Endometrium (tissue), 2 donors: ENCODE measurements around the gene SNX33.
"Not testable (repeated sequence)": the region's sequence is repeated elsewhere in the genome, so short reads cannot be mapped to it uniquely, and the experiment has no call there.

ENCODE experiments used
- FAIRE-seq: peaks from 2 replicates; lab custom pipeline; 2012; peaks lifted over from hg19 to GRCh38; lab: Jason Lieb, UNC
- donor health status: control.
- donor health status: control.

SNX33 gene

DNA sequence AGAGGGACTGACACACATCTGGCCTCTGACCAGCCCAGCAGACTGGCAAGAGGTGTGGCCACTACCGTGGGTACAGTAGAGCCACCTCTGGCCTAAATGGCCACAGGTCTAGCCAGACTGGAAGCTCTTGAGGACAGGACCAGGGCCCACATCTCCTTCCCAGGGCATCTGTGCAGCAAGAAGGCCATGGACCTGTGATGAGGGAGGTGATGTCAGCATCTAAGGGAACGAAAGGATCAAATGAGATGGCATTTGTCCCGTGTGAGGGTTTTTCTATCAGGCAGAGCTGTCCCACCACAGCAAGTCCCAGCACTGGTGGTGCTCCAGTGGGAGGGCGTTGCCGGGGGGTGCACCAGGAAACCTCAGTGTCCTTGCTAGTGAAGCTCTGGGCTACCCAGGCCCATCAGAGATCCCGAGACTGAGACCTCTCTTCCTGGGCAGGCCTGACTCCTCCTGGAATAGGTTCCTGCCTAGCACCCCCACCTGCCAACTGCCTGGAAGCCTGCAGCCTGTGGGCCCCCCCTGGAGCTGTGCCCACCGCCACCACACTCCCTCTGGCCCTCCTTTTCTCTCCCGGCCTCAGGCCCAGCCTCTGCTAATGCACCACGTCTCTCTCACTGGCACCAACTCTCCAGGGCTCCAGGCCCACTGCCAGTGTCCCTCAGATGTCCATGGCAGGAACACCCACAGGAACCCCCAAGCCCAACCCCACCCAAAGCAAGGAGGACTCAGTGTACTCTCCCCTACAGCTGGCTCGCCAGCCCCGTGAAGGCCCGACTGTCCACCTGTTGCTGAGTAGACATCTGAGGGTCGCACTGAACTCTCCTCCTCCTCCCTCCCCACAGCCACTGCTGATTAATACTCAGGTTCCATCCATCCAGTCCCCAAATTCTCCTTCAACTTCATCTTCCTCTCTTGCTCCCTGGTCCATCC is 53.6 kb downstream of the SNX33 start:
- not testable (repeated sequence) for FAIRE-seq

DNA sequence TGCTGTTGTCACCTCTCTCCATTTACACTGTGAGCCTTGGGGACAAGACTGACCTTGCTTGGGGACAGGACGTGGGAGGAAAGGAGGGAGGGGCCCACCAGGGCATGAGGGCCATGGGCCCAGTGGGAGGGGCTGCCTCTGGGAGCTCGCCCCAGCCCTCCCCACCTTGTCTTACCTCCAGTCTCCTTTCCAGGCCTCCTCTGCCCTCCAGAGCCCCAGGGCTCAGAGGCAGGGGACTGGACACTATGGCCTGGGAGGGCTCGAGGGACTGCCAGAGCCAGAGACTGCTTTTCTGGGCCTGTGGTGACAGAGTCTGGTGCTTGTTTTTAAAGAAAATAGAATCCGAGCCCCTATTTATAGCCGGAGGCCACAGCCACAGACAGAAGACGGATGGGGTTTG is 54.7 kb downstream of the SNX33 start:
- FAIRE-seq = no peak

DNA sequence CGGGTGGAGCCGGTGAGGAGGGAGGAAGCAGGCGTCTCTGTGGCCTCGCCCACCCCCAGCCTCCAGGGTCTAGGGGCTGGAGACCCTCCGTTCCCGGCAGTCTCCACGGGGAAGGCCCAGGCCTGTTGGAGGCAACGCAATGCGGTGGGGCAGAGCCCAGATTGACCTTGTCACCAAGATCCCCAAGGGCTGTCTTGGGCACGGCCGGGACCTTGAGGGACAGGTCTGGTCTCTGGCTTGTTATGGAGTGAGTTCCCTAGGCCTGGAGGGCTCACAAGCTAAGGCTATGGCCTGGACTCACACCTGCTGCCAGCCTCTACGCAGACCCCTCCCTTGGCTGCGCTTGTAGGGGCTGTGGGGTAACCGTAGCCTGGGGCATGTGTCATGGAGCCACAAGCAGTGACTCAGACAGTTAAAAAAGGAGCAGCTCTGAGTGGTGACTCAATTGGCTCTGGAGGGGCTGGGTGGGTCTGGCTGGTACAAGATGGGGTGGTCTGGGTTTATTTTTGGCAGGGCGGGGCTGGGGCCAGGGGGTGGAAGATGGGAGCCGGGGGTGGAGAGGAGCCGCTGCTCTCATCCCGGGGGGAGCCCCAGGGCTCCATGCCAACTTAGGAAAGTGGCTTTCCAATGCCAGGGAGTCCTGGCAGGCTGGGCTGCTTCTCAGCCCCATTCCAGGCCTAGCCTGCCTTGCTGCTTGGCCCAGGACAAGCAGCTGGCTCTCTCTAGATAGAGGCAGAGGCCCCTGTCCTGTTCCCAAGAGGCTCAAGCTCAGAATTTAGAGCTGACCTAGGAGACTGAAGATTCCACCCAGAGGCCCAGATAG is 55.9 kb downstream of the SNX33 start:
- not testable (repeated sequence) for FAIRE-seq

DNA sequence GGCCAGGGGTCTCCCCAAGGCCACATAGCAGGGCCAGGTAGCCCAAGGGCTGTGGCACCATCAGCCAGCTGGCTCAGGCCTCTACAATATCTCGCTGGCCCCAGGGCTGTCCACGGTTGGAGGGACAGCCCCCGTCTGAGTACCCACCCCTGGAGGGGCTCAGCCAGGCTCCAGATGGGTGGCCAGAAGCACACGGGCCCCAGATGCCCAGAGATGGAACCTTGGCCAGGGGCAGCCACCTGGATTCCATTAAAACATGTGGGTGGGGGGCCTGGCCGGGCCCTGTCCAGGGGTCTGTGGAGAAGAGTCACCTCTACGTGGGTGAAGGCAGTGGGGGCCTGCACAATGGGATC is 56.5 kb downstream of the SNX33 start:
- no peak for FAIRE-seq

DNA sequence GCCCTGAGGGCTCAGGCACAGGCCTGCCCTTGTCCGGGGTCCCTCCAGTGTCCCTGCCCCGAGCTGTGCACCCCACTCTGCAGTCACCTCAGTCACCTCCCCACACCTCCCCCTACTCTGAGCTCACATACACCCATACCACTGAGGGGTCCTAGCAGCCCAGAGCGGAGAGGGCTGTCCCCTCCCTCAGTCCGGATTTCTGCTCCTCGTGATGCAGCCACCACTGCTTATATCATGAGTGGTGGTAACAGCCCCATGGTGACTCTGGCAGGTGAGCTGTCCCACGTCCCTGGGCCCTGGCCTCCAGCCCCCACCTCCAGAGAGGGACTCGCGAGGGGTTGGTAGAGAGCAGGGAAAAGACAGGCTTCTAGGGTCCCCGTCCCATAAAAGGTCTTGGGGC is 56.9 kb downstream of the SNX33 start:
- no peak for FAIRE-seq

DNA sequence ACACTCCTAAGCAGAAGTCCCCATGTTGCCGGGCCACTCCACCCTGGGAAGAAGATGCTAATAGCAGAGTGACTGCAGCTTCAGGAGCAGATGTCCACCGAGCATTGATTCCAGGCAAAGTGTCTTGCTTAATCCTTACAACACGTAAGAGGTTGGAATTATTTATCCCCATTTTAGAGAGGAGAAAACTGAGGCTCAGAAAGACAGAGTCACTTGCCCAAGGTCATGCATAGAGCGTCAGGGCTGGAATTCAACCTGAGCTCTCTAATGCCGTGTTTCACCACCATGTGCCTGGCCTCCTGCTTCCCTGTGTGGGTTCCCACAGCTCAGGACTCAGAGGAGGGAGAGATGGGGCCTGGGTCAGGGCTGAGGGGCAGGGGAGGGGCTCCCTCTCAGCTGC is 57.7 kb downstream of the SNX33 start:
- not testable (repeated sequence) for FAIRE-seq

DNA sequence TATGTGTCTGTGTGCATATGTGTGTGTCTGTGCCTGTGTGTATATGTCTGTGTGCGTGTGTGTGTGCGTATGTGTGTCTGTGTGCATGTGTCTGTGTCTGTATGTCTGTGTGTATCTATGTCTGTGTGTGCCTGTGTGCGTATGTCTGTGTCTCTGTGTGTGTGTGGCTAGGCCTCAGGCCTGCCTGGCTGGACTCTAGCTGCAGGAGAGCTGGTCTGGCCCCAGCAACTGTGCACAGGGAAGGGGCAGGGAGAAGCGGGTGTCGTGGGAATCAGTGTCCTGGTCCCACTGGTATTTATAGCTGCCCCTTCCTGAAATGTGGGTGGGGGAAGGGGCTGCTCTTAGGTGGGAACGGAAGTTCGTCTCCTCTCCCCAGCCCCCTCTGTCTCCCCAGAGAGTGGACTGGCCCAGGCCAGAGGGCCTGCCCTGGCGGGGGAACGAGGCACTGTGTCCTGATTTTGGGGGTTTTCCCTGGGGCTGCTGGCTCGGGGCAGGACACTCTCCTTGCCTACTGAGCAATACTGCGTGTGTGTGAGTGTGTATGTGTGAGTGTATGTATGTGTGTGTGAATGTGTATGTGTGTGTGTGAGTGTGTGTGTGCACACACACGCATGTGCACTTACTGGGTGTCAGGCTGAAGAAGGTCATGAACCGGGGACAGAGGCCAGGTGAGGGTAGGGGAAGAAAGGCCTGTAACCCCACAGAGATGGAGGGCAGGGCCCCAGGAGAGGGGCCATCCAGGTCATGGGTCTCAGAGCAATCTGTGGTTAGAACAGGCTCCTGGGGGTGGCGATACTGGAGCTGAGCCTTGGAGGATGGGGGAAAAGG is 58.4 kb downstream of the SNX33 start:
- FAIRE-seq = no peak

DNA sequence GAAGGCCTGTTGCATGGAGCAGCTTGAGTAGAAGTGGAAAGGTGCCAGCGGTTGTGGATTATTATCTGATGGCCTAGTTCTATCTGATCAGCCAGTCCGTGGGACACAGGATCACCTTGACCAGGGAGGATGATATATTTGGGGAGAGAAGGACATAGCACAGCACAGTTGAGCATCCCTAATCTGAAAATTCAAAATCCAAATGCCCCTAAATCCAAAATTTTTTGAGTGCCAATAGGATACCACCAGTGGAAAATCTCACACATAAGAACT is 58.9 kb downstream of the SNX33 start:
- FAIRE-seq = no peak

DNA sequence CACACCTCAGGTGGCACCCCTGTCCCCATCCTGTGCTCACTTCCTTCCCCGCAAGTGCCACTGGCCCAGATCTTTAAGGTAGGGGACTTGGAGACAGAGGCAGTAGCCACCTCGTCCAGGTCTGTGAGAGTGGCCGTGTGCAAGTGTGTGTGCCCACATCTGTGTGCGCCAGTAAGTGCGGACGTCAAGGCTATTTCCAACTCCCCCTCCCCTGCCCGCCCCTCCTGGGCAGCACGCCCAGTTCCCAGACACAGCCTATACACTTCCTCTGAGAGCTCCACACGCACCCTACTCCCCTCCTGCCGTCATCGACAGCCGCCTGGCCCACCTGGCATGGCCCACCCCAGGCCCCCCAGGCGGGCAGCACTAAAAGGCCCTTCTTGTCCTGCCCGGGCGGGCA is 61.7 kb downstream of the SNX33 start:
- FAIRE-seq = not testable (repeated sequence)

DNA sequence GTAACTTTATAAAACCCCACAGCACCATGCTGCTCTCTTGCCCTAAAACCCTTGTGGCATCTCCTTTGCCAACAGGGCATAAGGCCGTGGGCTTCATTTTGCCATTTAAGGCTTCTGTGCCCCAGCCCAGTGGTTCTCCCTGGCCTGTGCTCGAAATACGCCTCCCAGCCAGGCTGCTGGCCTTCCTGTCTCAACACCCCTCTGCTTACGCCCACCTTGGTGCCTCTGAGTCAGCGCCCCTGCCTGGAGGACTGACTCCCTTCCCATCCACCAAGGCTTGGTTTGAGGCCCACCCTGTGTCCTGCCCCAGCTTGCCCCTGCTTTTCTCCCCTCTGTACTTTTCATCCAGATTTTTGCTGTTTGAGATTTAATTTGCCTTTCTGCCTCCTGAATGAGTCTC is 63.2 kb downstream of the SNX33 start:
- FAIRE-seq = not testable (repeated sequence)

DNA sequence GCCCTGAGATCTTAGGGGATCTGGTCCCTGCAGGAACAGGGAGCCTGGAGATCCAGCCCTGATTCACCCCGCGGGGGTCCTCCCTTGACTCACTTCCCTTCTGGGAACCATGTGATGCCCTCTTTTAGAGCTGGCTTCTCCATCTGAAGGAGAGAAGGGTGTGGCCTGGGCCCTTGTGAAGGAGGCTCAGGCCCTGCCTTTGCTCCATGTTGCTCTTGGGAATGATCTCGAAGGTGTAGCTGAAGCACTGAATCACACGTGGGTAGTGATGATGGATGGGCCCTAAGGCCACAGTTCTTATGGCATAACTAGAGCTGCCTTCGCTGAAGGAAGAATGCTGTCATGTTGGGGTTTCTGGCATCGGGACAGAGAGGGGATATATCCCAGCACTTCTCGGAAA is 63.8 kb downstream of the SNX33 start:
- FAIRE-seq = not testable (repeated sequence)
